Calu3 (cell line): ENCODE data around the gene DNAAF8. TPM values are rescaled to one million over a fixed set of nuclear protein-coding genes. Genes with fewer than 3 reads are reported as not detected.

Source experiments
- BruUV-seq: library from RNA; stranded (reverse); fragments of 400-500 nt; replicated peaks from 2 replicates; lab custom pipeline; 2021; lab: Mats Ljungman, UMichigan
- CTCF ChIA-PET: fragments of 300-600 bp; sonication (Branson Sonifier 250); formaldehyde crosslinking; loops from one replicate; lab custom pipeline; 2022; ENCODE audit warnings: antibody characterized with exemption; lab: Charles Lee
- DNase-seq: peaks from one replicate; pipeline ENCODE4 v3.0.0; 2022
- H3K27ac Mint-ChIP-seq: one replicate; pipeline ENCODE4 v1.8.0; 2022; ENCODE audit warnings: mixed read lengths; ENCODE audit not compliant: unreplicated experiment
- H3K27me3 Mint-ChIP-seq: one replicate; pipeline ENCODE4 v1.8.0; 2022; ENCODE audit warnings: mixed read lengths; ENCODE audit not compliant: unreplicated experiment
- H3K36me3 Mint-ChIP-seq: one replicate; pipeline ENCODE4 v1.8.0; 2022; ENCODE audit warnings: mild to moderate bottlenecking, moderate library complexity, mixed read lengths; ENCODE audit not compliant: insufficient read depth, unreplicated experiment
- H3K4me1 Mint-ChIP-seq: one replicate; pipeline ENCODE4 v1.8.0; 2022; ENCODE audit warnings: mild to moderate bottlenecking, low read depth, mixed read lengths; ENCODE audit not compliant: unreplicated experiment
- H3K4me3 Mint-ChIP-seq: one replicate; pipeline ENCODE4 v1.8.0; 2022; ENCODE audit warnings: mild to moderate bottlenecking, low read depth, moderate library complexity, mixed read lengths; ENCODE audit not compliant: unreplicated experiment
- H3K9me3 Mint-ChIP-seq: one replicate; pipeline ENCODE4 v1.8.0; 2022; ENCODE audit warnings: low read depth, mixed read lengths; ENCODE audit not compliant: unreplicated experiment
- CTCF ChIP-seq: fragments of 200-600 bp; IDR thresholded peaks from one replicate; pipeline ENCODE4 v1.8.0; 2022; ENCODE audit warnings: antibody characterized with exemption; ENCODE audit not compliant: unreplicated experiment
- intact Hi-C: fragments of 100-400 bp; cut with micrococcal nuclease; formaldehyde crosslinking; loops from one replicate; pipeline ENCODE4 v1.10.0; 2022; ENCODE audit not compliant: unreplicated experiment
- total RNA-seq: library from RNA; stranded (reverse); gene quantifications from 2 replicates; pipeline ENCODE4 v1.2.3, GENCODE V29; 2022

DNAAF8 gene
- total RNA-seq, 1 experiment from 2014 or later: 1.8 TPM

DNA sequence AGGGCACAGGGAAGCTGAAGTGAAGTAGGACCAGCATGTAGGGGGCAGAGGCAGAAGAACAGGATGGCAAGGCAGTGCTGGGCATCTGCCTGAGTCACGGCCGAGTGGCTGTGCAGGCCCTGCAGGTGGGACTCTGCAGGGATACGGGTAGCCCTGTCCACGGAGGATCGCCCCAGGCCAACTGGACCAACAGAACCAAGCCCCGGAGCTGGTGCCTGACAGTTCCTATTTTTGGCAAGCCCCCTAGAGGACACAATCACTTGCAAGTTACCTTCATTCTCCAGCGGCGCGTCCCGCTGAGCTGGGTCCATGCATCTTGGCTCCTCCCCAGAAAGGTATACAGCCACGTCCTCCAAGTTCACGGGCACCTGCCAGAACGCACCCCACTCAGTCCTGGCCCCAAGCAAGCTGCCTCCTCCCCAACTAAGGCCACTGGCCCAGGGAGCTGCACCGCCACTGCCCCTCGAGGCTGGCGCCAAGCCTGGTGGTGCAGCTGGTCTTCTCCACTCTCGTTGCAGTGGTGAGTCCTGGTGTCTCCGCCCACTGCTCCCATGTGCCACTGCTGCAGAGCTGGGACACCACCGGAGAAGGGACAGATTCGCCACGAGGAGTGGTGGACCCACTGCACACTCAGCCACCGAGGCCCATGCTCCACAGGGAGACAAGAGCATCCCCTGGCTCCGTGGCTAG is 26.0 kb downstream of the DNAAF8 start:
- BruUV-seq: no TSS peak
- peaks cover 63% of the 10 kb centered on the region for H3K36me3 Mint-ChIP-seq
- no peaks in the 10 kb centered on the region for H3K27me3 Mint-ChIP-seq
- no peak overlapping the region for H3K4me3 Mint-ChIP-seq
- no peak overlapping the region for H3K27ac Mint-ChIP-seq
- no peak for TF ChIP-seq CTCF
- no peaks in the 10 kb centered on the region for H3K4me1 Mint-ChIP-seq
- intact Hi-C loops: no loop called here
- CTCF ChIA-PET: no interaction called here
- DNase-seq: no peak
- H3K9me3 Mint-ChIP-seq: peaks cover 3% of the 10 kb centered on the region

- peaks cover 68% of the 10 kb centered on the region for H3K36me3 Mint-ChIP-seq
- TF ChIP-seq CTCF: no peak
- peaks cover 9% of the 10 kb centered on the region for H3K4me1 Mint-ChIP-seq
- intact Hi-C loops: no loop called here
- H3K4me3 Mint-ChIP-seq: no peak overlapping the region
- no peaks in the 10 kb centered on the region for H3K9me3 Mint-ChIP-seq
- H3K27ac Mint-ChIP-seq: no peak overlapping the region
- CTCF ChIA-PET: no interaction called here
- no peak for DNase-seq
- H3K27me3 Mint-ChIP-seq: no peaks in the 10 kb centered on the region
- no TSS peak for BruUV-seq
These were observed 27.9 kb downstream of the DNAAF8 start for GRCh38 chr16:4762205-4762604.

- no peaks in the 10 kb centered on the region for H3K27me3 Mint-ChIP-seq
These were observed 29.5 kb downstream of the DNAAF8 start for GRCh38 chr16:4763791-4764190.

More at GRCh38 chr16:4763791-4764190, 29.5 kb downstream of the DNAAF8 start:
- no peak for DNase-seq
- H3K4me1 Mint-ChIP-seq: peaks cover 21% of the 10 kb centered on the region
- no peaks in the 10 kb centered on the region for H3K9me3 Mint-ChIP-seq
- no peak overlapping the region for H3K4me3 Mint-ChIP-seq
- no TSS peak for BruUV-seq
- H3K36me3 Mint-ChIP-seq: peaks cover 71% of the 10 kb centered on the region
- CTCF ChIA-PET: no interaction called here
- no peak overlapping the region for H3K27ac Mint-ChIP-seq
- no peak for TF ChIP-seq CTCF
- intact Hi-C loops: no loop called here
